Liver (tissue), 9 donors: ENCODE measurements around the gene FMO2. TPM values are rescaled to one million over a fixed set of nuclear protein-coding genes. Genes with fewer than 3 reads are reported as not detected.

ENCODE experiments used
- DNase-seq: peaks from one replicate; pipeline ENCODE4 v3.0.0-alpha.2; 2017; ENCODE audit warnings: low spot score
- H3K27ac ChIP-seq, 2 donors: one replicate each; pipeline ENCODE4 v1.7.0; 2013; ENCODE audit warnings: inconsistent platforms in 2 of 2, low read length in 2 of 2, control low read depth in 1 of 2, low read depth in 1 of 2, mild to moderate bottlenecking in 1 of 2
- H3K27me3 ChIP-seq, 4 donors: one replicate each; pipeline versions ENCODE4 v1.6.1 to v1.7.0; 2013; ENCODE audit warnings: low read length in 3 of 4, inconsistent platforms in 1 of 4, mild to moderate bottlenecking in 1 of 4, moderate library complexity in 1 of 4; ENCODE audit not compliant: control insufficient read depth in 4 of 4, insufficient read depth in 4 of 4
- H3K36me3 ChIP-seq, 4 donors: one replicate each; pipeline versions ENCODE4 v1.6.1 to v1.7.0; 2013; ENCODE audit warnings: low read length in 3 of 4, mild to moderate bottlenecking in 3 of 4, low read depth in 1 of 4, moderate library complexity in 1 of 4; ENCODE audit not compliant: control insufficient read depth in 4 of 4, insufficient read depth in 3 of 4
- H3K4me1 ChIP-seq, 4 donors: one replicate each; pipeline versions ENCODE4 v1.6.1 to v1.7.0; 2013; ENCODE audit warnings: low read length in 3 of 4, mild to moderate bottlenecking in 3 of 4, moderate library complexity in 1 of 4; ENCODE audit not compliant: control insufficient read depth in 4 of 4, insufficient read depth in 4 of 4
- H3K4me3 ChIP-seq, 3 donors: one replicate each; pipeline versions ENCODE4 v1.6.1 to v1.7.0; 2013; ENCODE audit warnings: low read length in 3 of 3, control low read depth in 1 of 3, low read depth in 1 of 3, mild to moderate bottlenecking in 1 of 3
- H3K9ac ChIP-seq, 2 donors: one replicate each; pipeline ENCODE4 v1.7.0; 2013; ENCODE audit warnings: low read length in 2 of 2, mild to moderate bottlenecking in 2 of 2, moderate library complexity in 2 of 2, control low read depth in 1 of 2, low read depth in 1 of 2
- H3K9me3 ChIP-seq, 4 donors: one replicate each; pipeline versions ENCODE4 v1.6.1 to v1.7.0; 2013; ENCODE audit warnings: low read length in 3 of 4; ENCODE audit not compliant: control insufficient read depth in 4 of 4
- EGR1 ChIP-seq, 2 donors: IDR thresholded peaks; 2 replicates each; pipeline ENCODE4 v1.6.1; 2016 to 2018; ENCODE audit warnings: antibody characterized with exemption in 2 of 2, low read depth in 2 of 2
- FOXA1 ChIP-seq: IDR thresholded peaks from 2 replicates; pipeline ENCODE4 v1.6.1; 2016; ENCODE audit warnings: antibody characterized with exemption
- FOXA2 ChIP-seq: IDR thresholded peaks from 2 replicates; pipeline ENCODE4 v1.6.1; 2016; ENCODE audit warnings: antibody characterized with exemption
- GABPA ChIP-seq, 2 donors: IDR thresholded peaks in 1 of 2; conservative IDR thresholded peaks in 1 of 2; 2 replicates each; pipeline ENCODE4 v1.6.1; 2016; ENCODE audit warnings: antibody characterized with exemption in 2 of 2, mild to moderate bottlenecking in 1 of 2, moderate library complexity in 1 of 2
- HNF4A ChIP-seq, 2 donors: conservative IDR thresholded peaks; 2 replicates each; pipeline ENCODE4 v1.6.1; 2016; ENCODE audit warnings: antibody characterized with exemption in 2 of 2, mild to moderate bottlenecking in 2 of 2
- HNF4G ChIP-seq: IDR thresholded peaks from 2 replicates; pipeline ENCODE4 v1.6.1; 2016; ENCODE audit warnings: antibody characterized with exemption
- JUND ChIP-seq, 2 donors: IDR thresholded peaks; 2 replicates each; pipeline ENCODE4 v1.6.1; 2016; ENCODE audit warnings: antibody characterized with exemption in 2 of 2
- NR2F2 ChIP-seq: IDR thresholded peaks from 2 replicates; pipeline ENCODE4 v1.6.1; 2016; ENCODE audit warnings: antibody characterized with exemption
- RAD21 ChIP-seq, 2 donors: IDR thresholded peaks; 2 replicates each; pipeline ENCODE4 v1.6.1; 2016; ENCODE audit warnings: antibody characterized with exemption in 2 of 2, mild to moderate bottlenecking in 2 of 2
- REST ChIP-seq: IDR thresholded peaks from 2 replicates; pipeline ENCODE4 v1.6.1; 2016; ENCODE audit warnings: antibody characterized with exemption, mild to moderate bottlenecking
- RXRA ChIP-seq, 2 donors: IDR thresholded peaks; 2 replicates each; pipeline ENCODE4 v1.6.1; 2017 to 2018; ENCODE audit warnings: antibody characterized with exemption in 2 of 2, mild to moderate bottlenecking in 1 of 2
- SP1 ChIP-seq: IDR thresholded peaks from 2 replicates; pipeline ENCODE4 v1.6.1; 2018; ENCODE audit warnings: antibody characterized with exemption, mild to moderate bottlenecking
- TAF1 ChIP-seq: conservative IDR thresholded peaks from 2 replicates; pipeline ENCODE4 v1.6.1; 2016; ENCODE audit warnings: antibody characterized with exemption, mild to moderate bottlenecking
- YY1 ChIP-seq: IDR thresholded peaks from 2 replicates; pipeline ENCODE4 v1.6.1; 2016; ENCODE audit warnings: antibody characterized with exemption, mild to moderate bottlenecking
- WGBS: extraction: QIAGEN DNeasy Blood & Tissue Kit; methylation state at CpG from one replicate; pipeline ENCODE4 v1.1.7; 2013; 5-methylcytosine and 5-hydroxymethylcytosine counted together
- polyA plus RNA-seq, 2 donors: library from polyadenylated mRNA; stranded (reverse) in 1 of 2; unstranded in 1 of 2; fragments of 200-250 nt in 1 of 2; fragments of >200 nt in 1 of 2; fragmentation: Nextera tagmentation in 1 of 2; extraction: Ambion mirVana in 1 of 2; gene quantifications; one replicate each; pipeline versions ENCODE4 v1.2.1 to v1.2.3, GENCODE V29; 2013 to 2015
- total RNA-seq, 2 donors: library from RNA; depleted of rRNA; stranded (reverse); fragments of >200 nt; gene quantifications; one replicate each; pipeline ENCODE4 v1.2.3, GENCODE V29; 2014
- TF ChIP-seq, protein P1 (sequence below): IDR thresholded peaks from 2 replicates; pipeline ENCODE4 v1.6.1; 2016; ENCODE audit warnings: antibody characterized with exemption
- TF ChIP-seq, protein P2 (sequence below): IDR thresholded peaks from 2 replicates; pipeline ENCODE4 v1.6.1; 2016; ENCODE audit warnings: antibody characterized with exemption
- TF ChIP-seq, protein P3 (sequence below): IDR thresholded peaks from 2 replicates; pipeline ENCODE4 v1.6.1; 2016; ENCODE audit warnings: antibody characterized with exemption
- TF ChIP-seq, protein P4 (sequence below): fragments of 150-350 bp; IDR thresholded peaks from 2 replicates; pipeline ENCODE4 v1.5.1; 2017; ENCODE audit warnings: improper control_type of control experiment, low read depth, low read length; ENCODE audit not compliant: missing input control
- donor health status: healthy.
- donor health status: healthy.
- donor health status: healthy.
- donor health status: healthy.
- donor health status: healthy.

Gene FMO2
- total and polyA plus RNA-seq, 4 donors = 0.14 to 1.6 (median 1.1) TPM

DNA sequence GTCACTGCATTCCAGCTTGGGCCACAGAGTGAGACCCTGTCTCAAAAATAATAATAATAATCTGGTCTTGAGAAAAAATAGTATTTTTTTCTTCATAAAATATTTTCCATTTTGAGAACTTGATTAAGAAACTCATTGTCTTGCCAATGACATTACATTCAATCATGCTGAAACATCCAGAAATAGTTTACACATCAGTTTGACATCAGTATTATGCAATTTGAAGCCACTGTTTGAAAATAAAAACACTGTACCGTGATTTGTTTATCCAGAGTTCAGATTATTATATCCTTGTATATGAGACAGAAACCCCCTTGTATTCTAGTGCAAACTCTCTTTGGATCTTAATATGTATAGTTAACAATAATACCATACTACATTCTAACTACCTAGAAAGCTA is 6.9 kb downstream of the FMO2 start:
- no peaks in the 10 kb centered on the region for H3K27me3 ChIP-seq
- H3K9me3 ChIP-seq = no peaks in the 10 kb centered on the region
- peak overlapping the region; percentile 16 to 31 for H3K27ac ChIP-seq
- no peak for DNase-seq
- H3K4me1 ChIP-seq = peaks cover 5 to 15% (median 7%) of the 10 kb centered on the region in 4 donors
- no peak overlapping the region for H3K4me3 ChIP-seq
- 27% methylated on average over 1 of the region's 1 CpG for WGBS
- H3K36me3 ChIP-seq = no peaks in the 10 kb centered on the region
- no peak overlapping the region for H3K9ac ChIP-seq
- TF ChIP-seq, protein P1, sequence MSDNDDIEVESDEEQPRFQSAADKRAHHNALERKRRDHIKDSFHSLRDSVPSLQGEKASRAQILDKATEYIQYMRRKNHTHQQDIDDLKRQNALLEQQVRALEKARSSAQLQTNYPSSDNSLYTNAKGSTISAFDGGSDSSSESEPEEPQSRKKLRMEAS = no peak
- TF ChIP-seq HNF4A (conservative IDR thresholded peaks at IDR 0.05) (peak in 1 of 2 donors; percentile 24), RXRA (IDR thresholded peaks at IDR 0.05) (peak in 1 of 2 donors; percentile 15), SP1 (no peak), NR2F2 (no peak), HNF4G (no peak), YY1 (no peak)

DNA sequence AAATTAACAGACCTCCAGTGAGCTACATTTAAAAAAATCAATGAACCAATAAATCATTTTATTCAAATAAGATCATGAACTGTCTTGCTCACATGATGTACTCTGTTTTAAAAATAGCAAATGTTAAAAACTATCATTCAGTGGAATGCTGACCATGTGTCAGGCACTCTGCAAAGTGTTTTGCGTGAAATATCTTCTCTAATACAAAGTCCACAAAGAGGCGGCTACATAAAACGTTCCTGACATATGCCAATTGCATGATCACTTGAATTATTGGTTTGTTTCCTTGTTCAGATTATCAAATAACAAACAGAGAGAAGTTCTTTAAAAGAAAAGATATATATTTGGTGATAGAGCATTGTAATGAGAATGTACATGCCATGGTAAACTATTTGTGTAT is 10.7 kb downstream of the FMO2 start:
- Histone ChIP-seq H3K4me3 (no peak overlapping the region), H3K9ac (peak overlapping the region in 1 of 2 donors; percentile 27), H3K36me3 (no peaks in the 10 kb centered on the region), H3K27ac (peak overlapping the region; percentile 32 to 59), H3K27me3 (no peaks in the 10 kb centered on the region), H3K9me3 (no peaks in the 10 kb centered on the region), H3K4me1 (peaks cover 3 to 11% (median 5%) of the 10 kb centered on the region in 4 donors)
- TF ChIP-seq FOXA2 (peak; percentile 48), SP1 (peak; percentile 72), YY1 (peak; percentile 45), TAF1 (no peak), HNF4G (peak; percentile 73), RXRA (IDR thresholded peaks at IDR 0.05) (peak in 1 of 2 donors; percentile 74), GABPA (IDR thresholded peaks at IDR 0.05 in 1 of 2, conservative IDR thresholded peaks at IDR 0.05 in 1 of 2) (no peak), JUND (IDR thresholded peaks at IDR 0.05) (peak in 1 of 2 donors; percentile 53), EGR1 (IDR thresholded peaks at IDR 0.05; ENCODE audit: low read depth in 2 of 2) (no peak), NR2F2 (no peak), FOXA1 (no peak), REST (peak; percentile 22), HNF4A (conservative IDR thresholded peaks at IDR 0.05) (peak; percentile 92 to 93), RAD21 (IDR thresholded peaks at IDR 0.05) (peak; percentile 28 to 39)
- TF ChIP-seq, protein P1 = peak; percentile 68
- TF ChIP-seq, protein P2, sequence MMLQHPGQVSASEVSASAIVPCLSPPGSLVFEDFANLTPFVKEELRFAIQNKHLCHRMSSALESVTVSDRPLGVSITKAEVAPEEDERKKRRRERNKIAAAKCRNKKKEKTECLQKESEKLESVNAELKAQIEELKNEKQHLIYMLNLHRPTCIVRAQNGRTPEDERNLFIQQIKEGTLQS = peak; percentile 27
- TF ChIP-seq, protein P3, sequence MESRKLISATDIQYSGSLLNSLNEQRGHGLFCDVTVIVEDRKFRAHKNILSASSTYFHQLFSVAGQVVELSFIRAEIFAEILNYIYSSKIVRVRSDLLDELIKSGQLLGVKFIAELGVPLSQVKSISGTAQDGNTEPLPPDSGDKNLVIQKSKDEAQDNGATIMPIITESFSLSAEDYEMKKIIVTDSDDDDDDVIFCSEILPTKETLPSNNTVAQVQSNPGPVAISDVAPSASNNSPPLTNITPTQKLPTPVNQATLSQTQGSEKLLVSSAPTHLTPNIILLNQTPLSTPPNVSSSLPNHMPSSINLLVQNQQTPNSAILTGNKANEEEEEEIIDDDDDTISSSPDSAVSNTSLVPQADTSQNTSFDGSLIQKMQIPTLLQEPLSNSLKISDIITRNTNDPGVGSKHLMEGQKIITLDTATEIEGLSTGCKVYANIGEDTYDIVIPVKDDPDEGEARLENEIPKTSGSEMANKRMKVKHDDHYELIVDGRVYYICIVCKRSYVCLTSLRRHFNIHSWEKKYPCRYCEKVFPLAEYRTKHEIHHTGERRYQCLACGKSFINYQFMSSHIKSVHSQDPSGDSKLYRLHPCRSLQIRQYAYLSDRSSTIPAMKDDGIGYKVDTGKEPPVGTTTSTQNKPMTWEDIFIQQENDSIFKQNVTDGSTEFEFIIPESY = peak; percentile 29
- TF ChIP-seq, protein P4, sequence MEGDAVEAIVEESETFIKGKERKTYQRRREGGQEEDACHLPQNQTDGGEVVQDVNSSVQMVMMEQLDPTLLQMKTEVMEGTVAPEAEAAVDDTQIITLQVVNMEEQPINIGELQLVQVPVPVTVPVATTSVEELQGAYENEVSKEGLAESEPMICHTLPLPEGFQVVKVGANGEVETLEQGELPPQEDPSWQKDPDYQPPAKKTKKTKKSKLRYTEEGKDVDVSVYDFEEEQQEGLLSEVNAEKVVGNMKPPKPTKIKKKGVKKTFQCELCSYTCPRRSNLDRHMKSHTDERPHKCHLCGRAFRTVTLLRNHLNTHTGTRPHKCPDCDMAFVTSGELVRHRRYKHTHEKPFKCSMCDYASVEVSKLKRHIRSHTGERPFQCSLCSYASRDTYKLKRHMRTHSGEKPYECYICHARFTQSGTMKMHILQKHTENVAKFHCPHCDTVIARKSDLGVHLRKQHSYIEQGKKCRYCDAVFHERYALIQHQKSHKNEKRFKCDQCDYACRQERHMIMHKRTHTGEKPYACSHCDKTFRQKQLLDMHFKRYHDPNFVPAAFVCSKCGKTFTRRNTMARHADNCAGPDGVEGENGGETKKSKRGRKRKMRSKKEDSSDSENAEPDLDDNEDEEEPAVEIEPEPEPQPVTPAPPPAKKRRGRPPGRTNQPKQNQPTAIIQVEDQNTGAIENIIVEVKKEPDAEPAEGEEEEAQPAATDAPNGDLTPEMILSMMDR = no peak
- DNase-seq = no peak
- 23% methylated on average over 3 of the region's 3 CpGs for WGBS
